MM.1S (cell line): ENCODE results near the gene NEGR1.

Experiments used
- EZH2 ChIP-seq: fragments of 300-600 bp; sonication (generic); optimal IDR thresholded peaks from 2 replicates; pipeline ENCODE3; 2017; ENCODE audit warnings: low read depth, mild to moderate bottlenecking, antibody characterized with exemption, low read length, mixed read lengths
- EZH2phosphoT487 ChIP-seq: fragments of 300-600 bp; sonication (generic); IDR thresholded peaks from 2 replicates; pipeline ENCODE4 v1.6.1; 2018; ENCODE audit warnings: antibody characterized with exemption, low read length
- TF ChIP-seq, protein P1 (sequence below): fragments of 300-600 bp; sonication (generic); IDR thresholded peaks from 2 replicates; pipeline ENCODE4 v1.5.1; 2016; ENCODE audit warnings: antibody characterized with exemption, low read length, mixed read lengths

DNA sequence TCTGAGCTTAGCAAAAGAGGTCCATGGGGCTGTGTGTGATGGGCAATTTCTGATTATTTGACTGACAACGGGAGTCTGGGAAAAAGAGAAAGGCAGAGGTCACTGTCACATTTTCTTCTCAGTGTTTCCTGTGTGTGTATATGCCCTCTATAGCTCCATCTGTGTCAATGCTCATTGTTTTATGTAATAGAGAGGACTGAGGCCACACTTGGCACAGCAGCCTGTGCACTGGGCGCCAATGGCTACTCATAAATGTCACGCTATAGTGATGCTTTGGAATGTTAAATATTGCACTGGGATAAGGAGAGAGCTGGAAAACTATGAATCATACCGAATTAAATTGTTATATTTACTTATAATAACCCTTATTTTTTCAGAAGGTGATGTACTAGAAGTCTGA lies 365.4 kb downstream of the NEGR1 start:
- TF ChIP-seq EZH2phosphoT487 (no peak), EZH2 (no peak)
- TF ChIP-seq, protein P1, sequence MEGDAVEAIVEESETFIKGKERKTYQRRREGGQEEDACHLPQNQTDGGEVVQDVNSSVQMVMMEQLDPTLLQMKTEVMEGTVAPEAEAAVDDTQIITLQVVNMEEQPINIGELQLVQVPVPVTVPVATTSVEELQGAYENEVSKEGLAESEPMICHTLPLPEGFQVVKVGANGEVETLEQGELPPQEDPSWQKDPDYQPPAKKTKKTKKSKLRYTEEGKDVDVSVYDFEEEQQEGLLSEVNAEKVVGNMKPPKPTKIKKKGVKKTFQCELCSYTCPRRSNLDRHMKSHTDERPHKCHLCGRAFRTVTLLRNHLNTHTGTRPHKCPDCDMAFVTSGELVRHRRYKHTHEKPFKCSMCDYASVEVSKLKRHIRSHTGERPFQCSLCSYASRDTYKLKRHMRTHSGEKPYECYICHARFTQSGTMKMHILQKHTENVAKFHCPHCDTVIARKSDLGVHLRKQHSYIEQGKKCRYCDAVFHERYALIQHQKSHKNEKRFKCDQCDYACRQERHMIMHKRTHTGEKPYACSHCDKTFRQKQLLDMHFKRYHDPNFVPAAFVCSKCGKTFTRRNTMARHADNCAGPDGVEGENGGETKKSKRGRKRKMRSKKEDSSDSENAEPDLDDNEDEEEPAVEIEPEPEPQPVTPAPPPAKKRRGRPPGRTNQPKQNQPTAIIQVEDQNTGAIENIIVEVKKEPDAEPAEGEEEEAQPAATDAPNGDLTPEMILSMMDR = no peak
